Kidney capillary endothelial cell (primary cell): ENCODE data around the gene RMDN3.
A peak's percentile ranks its signal among the peaks of the same experiment; 100 is the strongest.

Experiments
- DNase-seq: peaks from one replicate; pipeline ENCODE4 v3.0.0-alpha.2; 2018; ENCODE audit warnings: low spot score

RMDN3 gene, protein sequence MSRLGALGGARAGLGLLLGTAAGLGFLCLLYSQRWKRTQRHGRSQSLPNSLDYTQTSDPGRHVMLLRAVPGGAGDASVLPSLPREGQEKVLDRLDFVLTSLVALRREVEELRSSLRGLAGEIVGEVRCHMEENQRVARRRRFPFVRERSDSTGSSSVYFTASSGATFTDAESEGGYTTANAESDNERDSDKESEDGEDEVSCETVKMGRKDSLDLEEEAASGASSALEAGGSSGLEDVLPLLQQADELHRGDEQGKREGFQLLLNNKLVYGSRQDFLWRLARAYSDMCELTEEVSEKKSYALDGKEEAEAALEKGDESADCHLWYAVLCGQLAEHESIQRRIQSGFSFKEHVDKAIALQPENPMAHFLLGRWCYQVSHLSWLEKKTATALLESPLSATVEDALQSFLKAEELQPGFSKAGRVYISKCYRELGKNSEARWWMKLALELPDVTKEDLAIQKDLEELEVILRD

DNA sequence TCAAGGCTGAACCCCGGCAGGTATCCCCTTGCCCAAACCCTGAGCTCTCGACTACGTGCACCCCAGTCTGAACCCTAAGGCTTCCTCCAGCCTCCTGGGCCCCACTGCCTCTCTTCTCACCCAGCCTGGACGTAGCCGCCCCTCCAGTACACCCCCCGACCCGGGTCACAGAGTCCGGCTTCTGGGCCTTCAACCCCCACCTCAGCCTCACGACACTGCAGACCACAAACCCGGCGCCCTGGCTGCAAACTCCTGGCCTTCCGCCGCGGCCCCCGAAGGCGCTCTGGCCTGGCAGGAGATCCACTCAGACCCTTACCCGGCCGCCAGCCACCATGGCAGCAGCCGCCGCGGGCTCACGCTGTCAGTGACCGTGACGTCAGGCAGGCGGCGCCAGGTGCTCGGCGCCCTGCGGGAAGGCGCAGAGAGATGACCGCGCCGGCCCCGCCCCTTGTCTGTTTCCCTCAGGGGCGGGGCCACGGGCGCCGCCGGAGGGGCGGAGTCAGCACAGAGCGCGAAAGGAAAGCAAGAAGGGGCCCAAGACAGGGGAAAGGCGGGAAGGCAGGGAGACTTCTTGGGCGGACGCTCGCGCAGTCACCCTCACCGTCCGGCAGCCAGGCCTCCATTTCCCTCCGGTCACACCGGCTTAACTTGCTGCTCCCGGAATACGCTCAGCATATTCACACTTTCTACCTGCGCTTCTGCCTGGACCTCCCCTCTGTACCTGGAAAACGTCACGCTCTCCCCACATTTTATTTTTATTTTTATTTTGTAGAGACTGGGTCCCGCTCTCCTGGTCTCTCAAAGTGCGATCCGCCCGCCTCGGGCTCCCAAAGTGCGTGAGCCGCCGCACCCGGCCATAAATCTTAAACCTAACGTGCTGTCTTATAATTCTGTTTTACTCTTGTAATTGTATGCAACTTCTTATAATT, at the start of gene RMDN3:
RMDN3 (minus strand) TSS at position 372 of the 929 bp plus-strand sequence. CDS start 471 bp downstream, outside the sequence.
- peak; percentile 90 for DNase-seq

DNA sequence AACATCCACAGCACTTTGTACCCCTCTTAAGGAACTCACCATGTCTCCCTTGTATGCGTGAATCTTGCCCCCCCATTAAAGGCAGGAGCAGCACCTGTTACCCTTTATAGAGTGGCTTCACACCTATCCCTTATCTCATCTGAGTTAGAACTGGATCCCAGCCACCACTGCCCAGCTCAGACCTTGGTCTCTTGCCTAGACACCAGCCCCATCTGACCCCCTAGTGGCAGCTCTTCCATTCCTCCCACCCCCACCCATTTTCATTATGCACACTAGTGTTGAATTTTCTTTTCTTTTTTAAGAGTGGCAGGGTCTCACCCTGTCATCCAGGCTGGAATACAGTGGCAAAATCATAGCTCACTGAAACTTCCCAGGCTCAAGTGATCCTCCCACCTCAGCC, 48.6 kb upstream of the RMDN3 start:
- no peak for DNase-seq

DNA sequence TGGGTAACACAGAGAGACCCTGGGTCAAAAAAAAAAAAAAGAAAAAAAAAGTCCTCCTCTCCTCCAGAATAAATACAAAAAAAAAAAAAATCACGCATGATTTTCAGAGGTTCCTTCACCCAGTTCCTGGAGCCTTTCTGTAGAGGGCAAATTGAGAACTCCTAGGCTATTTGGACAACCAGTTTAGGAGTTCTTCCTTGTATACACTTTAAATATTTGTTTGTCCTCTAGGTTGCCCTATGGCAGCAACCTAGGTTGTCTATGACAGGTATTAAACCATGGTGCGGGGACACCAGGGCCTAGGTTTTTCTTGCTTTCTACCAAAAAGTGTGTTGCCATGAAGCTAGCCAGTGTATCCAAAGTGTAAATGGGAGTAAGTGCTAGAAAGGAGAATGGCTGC, 48.0 kb upstream of the RMDN3 start:
- no peak for DNase-seq

DNA sequence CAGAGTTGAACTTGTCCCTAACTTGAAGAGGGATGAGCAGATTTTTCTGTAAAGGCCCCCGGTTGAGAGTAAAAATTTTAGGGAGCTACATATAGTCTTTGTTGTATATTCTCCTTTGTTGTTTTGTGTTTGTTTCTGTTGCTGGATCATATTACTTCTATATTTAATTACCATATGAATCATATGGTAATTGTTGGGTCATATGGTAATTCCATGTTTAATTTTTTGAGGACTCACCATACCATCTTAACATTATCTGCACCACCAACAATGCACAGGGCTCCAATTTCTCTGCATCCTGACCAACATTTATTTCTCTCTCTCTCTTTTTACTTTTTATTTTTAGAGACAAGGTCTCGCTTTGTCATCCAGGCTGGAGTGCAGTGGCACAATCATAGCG, 44.5 kb upstream of the RMDN3 start:
- DNase-seq, result no peak

DNA sequence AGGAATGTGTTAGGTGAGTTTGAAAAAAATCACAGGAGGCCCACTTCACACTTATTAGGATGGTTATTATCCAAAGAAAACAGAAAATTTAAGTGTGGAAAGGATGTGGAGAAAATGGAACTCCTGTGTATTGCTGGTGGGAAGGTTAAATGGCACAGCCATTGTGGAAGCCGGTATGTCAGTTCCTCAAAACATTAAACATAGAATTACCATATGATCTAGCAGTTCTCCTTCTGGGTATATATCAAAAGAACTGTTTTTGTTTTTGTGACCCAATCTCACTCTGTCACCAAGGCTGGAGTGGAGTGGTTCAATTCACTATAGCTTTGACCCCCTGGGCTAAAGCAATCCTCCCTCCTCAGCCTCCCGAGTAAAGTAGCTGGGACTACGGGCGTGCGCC, 41.5 kb upstream of the RMDN3 start:
- DNase-seq, result no peak

DNA sequence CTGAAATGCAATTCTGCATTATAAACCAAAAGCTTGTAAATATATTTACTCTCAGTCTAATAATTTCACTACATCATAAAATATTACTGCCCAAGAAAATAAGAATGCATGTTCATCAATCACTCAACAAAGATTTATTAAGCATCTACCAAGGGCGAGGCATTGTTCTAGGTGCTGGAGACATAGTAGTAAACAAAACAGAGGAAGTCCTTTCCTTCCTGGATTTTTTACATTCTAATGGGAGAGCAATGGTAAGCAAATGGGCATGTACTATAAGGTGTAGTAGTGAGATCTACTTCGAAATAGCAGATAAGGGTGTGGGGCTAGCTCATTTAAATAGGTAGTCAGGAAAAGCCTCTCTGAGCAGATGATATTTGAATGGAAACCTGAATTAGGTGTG, 41.0 kb upstream of the RMDN3 start:
- no peak for DNase-seq

DNA sequence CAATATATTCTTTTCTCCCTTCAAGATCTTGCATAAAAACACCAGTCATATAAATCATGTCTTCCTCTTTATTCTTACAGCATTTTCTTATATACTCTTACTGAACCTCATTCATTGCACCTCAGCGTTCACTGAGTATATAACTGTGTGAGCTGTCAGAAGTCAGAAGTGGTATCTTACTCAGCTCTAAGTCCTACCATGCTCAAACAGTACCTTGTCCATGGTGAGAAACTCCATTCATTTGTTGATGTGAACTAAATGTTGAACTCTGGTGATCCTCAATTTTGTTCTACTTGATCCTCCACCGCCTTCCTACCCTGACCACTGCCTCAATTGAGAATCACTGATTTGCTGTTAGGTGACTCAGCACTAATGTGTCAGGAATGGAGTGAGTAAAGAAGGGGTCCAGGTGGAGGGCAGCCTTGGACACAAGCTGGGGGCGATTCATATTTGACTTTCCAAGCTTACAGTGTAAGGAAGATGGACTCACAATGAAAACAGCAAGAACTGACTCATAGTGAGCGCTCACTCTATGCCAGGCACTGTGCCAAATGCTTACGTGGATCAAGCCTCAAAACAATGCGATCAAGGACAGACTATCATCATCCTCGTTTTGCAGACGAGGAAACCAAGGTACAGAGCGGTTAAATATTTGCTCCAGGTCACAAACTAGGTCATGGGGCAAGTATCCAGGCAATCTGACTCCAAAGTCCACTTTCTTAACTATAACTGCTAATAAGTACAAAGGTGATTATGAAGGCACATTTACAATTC, 38.3 kb upstream of the RMDN3 start:
- peak; percentile 89 for DNase-seq

DNA sequence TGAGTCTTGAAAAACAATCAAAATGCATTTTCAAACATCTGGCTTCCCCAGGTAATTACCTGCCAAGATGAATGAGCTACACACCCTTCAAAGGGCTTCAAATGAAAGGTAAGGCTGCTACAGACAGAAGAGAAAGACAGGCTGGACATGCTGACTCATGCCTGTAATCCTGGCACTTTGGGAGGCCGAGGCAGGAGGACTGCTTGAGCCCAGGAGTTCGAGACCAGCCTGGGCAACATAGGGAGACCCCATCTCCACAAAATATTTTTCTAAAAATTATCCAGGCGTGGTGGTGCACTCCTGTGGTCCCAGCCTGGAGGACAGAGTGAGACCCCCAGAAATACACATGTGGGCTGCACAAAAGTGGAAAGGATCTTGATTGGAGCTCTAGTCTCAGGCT, 37.3 kb upstream of the RMDN3 start:
- no peak for DNase-seq

DNA sequence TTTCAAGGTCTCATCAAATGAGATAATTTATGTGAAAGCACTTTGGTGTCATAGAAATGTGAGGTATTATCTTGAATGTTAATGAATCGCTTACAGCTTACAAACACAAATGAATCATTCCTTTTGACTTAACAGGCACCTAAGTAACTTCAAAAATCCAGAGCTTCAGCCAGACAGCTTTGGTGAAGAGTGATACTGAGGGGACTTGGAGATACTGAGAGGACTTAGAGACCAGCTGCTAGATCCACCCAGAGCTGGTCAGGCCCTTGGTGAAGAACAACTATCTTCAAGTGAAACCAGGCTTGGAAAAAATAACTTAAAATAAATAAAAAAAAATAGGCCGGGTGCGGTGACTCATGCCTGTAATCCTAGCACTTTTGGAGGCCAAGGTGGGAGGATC, 35.7 kb upstream of the RMDN3 start:
- DNase-seq, result no peak

DNA sequence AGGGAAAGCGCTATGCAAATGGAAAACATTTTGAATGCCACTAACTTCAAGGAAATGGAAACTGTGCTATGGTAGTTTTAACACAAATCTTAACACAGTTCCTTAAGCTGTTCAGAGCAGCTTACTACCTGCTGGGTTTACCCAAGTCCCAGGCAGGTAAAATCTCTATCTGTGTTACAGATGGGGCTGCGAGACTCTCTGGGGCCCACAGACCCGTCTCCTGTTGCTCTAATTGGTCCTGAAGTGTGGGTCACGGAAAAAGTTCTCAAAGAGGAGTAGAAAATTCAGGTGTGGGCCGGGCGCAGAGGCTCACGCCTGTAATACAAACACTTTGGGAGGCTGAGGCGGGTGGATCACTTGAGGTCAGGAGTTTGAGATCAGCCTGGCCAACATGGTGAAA, 34.9 kb upstream of the RMDN3 start:
- DNase-seq, result no peak

DNA sequence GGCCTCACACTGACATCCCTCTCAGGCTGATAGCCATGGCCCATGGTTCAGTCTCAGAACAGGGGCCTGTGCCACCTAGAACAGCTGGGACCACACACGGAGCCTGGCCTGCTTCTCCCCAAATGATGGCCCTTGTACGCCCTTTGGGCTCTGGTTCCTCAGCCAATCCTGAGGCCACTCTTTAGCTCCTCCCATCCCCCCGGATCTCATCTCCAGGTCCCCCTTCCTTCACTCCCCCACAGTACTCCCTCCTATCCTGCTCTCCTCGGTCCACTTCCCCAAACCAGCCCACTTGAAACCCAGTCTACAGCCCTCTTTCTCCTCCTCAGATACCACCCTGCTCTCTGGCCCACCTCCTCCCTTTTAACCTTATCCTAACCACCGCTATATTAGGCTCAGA, 34.1 kb upstream of the RMDN3 start:
- DNase-seq, result no peak

DNA sequence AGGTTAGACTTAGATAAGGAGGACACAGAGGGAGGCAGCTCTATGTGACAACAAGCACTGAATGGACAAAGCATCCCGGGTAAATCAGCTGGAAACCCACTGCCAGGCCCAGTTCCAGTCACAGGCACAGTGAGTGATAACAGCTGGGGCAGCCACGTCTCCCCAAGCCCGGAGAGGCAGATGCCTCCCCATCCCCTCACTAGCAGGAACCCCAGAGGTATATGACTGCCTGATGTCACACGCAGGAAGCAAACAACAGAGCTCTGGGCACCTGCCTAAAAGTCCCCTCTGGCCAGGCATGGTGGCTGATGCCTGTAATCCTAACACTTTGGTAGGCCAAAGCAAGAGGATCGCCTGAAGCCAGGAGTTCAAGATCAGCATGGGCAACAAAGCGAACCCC, 32.9 kb upstream of the RMDN3 start:
- DNase-seq, result no peak

DNA sequence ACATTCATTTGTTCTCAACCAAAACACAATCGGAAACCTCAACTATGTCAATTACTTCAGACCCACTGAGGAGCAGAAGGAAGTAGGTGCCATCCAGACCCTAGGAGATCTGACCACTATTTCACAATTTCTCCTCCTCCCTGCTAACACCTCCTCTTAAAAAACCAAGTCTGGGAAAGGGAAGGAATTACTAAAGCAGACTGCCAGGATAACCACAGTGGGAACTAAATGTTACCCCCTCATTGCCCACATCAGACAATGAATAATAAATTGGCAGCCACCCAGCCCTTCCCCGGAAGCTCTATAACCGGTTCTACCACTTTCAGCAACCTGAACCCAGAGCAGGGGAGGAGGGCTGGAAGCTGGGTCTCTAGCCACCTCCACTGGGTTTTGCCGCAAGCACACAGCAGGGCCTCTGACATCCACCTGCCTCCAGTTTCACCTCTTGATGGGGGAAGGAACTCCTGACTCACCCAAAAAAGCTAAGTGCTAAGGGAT, 32.3 kb upstream of the RMDN3 start:
- no peak for DNase-seq

DNA sequence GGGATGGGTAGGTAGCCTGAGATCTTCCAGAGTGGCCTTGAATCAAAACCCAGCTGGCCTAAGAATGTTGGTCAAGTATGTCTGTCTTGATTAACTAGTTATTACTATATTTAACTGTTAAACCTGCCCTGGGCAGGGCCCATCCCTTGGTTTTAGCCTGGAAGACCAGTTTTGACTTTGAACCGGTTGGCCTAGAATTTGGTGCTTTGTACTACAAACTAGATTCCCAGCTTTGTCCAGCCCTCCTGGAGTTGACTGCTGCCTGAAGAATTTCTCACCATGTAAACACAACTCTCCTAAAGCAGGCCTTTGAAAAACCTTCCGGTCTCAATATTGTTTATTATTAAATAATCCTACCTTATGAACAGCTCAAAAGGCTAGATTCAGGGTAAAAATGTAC, 30.8 kb upstream of the RMDN3 start:
- no peak for DNase-seq

DNA sequence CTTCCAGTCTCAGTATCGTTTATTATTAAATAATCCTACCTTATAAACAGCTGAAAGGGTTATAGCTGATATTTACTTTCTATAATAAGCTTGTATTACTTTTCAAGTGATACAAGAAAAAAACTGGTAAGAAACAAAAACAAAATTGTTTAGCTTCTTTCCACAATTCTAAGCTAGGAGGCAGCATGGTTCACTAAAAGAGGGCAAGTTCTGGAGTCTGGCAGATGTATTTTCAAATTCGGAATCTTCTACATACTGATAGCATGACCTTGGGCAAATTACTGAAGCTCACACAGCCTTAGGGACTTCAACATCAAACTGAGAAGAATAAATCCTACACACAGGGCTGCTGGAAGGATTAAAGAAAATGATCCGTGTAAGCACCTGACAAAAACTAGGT, 30.1 kb upstream of the RMDN3 start:
- DNase-seq, result no peak

DNA sequence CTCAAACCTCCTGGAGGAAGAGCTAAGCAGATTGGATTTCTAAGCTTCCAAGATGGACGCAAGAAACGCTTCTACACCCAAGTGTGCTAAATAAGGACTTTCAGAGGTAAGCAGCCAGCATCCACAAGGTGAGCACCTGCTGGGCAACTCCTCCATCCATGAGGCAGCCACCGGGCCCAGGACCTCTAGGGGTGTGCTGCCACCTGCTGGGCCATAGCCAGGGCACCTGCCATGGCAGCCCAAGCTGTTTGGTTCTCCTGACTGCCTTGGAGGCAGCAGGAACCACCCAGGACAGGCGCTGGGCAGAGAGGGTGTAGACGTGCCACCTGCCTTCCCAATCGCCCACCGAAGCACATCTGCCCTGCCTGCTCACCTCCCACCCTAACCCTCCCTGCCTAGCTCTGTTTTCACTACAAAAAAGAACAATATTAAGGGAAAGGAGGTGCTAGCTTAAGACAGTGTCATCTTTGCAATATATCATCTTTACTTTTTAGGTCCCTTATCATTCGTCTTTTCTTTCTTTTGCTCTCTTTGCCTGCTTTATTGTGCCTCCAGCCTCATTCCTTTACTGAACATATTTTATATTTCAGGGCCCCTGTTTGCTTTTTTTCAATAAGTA, 27.7 kb upstream of the RMDN3 start:
- no peak for DNase-seq

DNA sequence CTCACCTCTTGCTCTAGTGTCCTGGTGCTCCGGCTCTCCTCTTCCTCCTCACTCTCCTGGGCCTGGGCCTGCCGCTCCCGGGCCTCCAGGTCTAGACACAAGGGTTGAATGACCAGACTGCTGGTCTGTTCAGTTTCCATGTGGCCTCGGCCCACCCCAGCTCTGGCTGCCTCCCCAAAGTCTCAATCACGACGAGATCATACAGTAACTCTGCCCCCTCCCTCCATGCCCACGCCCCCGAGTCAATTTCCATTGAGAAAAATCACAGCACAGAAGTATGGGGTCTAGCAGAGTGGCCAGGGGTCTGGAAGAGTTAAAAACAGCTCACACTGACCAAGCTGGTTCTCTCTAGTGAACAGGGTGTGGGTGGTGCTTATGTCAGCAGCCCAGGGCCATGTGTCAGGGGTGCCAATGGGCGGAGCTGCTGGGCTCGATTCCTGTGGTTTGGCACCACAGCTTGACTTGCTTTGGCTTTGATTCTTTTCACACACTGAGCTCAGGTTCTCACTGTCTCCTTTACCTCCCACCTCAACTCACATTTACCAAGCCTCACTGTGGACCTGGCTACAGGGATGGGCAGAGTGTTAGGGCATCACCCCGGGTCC, 21.6 kb upstream of the RMDN3 start:
- no peak for DNase-seq

DNA sequence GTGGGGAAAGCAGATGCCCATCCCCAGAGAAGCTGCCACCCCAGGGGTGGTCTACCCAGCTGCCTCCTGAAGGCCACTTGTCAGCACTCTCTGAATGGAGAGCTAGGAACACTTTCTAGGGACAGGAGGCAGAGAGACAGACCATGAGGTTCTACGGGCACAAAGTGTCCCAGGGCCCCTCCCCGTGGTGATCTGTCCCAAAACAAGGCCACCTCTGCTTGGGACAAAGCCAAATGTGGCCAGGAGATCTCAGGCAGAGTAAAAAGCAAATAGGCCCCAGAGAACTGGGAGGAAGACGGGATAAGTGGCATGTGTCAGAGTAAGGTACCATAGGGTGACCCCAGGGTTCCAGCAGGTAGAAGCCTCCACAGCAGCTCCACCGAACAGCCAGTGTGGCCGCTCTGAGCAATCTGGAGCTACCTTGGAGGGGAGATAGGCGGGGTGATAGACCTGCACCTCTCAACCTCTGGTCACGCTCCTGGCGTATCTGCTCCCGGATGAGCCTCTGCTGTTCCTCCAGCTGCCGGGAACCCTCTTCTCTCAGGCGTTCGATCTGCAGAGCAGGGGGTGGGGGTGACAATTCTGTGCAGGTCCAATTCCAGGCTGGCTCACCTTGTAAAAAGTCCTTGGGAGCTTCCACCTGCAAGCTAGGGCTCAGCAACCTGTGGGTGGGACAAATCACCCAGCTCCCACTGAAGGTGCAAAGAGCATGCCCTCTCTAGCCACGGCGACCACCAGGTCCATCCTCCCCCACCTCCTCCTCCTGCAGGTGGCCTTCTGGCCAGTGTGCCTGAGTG, 20.9 kb upstream of the RMDN3 start:
- no peak for DNase-seq

DNA sequence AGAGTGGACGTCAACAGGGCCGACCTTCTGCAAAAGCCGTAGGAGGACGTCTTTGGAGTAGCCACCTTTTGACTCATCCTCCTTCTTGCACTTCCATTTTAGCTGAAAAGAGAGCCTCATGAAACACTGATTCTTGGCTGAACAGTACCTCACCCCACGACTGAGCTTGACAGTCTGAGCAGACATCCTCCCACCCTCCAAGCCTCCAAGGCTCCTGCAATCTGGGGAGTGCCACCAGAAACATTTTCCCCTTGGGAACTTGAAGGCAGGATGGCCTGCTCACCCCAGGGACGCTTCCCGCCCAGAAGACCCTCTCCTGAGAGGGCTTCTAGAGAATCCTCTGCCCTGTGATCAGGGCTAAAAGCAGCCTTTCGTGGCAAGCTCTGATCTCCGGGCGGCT, 20.0 kb upstream of the RMDN3 start:
- no peak for DNase-seq

DNA sequence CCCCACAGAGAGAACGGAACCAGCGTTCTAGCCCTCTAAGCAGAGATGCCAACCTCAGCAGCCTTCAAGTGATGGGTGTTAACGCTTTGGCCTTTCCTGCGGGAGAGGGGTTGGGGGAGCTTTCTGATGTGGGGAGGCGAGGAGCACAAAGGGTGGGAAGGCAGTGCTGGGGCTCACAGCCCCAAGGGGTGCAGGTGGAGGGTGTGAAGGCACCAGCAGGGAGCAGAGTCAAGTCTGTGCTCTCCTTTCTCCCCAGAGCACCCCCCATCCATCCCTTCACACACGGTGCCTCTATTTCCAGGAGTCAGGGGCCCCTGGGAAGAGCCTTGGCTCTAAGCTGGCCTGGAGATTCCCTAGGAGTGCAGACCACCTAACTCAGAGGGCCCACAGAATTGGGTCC, 18.8 kb upstream of the RMDN3 start:
- DNase-seq, result no peak
